ENCODE data around the gene DOK1. TPM values are rescaled to one million over a fixed set of nuclear protein-coding genes. Genes with fewer than 3 reads are reported as not detected.

The DOK1 gene
- total RNA-seq, 1 donor: 61.7 TPM

- no peak for DNase-seq (ENCODE audit: low read depth in 2 of 3, low spot score in 2 of 3)
Measured at GRCh38 chr2:74524955-74525716, 29.4 kb upstream of the DOK1 start.

- DNase-seq (ENCODE audit: low read depth in 2 of 3, low spot score in 2 of 3): peak in 1 of 3 donors; percentile 62
Measured at GRCh38 chr2:74525717-74526648, 28.5 kb upstream of the DOK1 start, which contains the start of gene DQX1. Gene DQX1 (minus strand): TSS chr2:74526231. CDS start chr2:74525729, 502 bp downstream.

DNA sequence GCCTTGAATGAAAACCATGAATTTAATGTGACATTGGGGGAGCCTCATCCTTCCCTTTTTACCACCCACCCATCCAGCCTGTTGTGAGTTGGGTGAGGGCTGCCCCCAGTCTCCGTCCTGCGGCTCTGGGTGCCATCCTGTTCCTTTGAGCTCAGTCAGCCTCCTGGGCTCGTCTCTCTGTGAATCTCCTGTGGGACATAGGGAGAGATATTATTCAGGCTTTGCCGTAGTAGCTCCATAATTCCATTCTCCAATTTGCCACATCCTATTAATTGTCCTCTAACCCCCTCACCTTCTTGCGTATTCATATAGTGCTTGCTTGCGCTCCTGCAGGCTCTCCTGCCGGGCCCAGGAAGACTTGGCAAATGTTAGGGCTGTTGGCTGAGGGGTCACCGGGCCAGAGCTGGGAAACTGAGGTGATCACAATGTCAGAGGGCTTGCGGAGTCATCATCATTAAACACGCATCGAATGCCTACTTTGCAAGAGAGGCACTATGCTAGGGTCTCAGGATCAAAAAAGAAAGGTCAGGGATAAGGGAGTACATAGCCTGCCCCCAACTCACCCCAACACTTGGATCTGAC lies 27.8 kb upstream of the DOK1 start:
- no peak for DNase-seq (ENCODE audit: low read depth in 2 of 3, low spot score in 2 of 3)

DNA sequence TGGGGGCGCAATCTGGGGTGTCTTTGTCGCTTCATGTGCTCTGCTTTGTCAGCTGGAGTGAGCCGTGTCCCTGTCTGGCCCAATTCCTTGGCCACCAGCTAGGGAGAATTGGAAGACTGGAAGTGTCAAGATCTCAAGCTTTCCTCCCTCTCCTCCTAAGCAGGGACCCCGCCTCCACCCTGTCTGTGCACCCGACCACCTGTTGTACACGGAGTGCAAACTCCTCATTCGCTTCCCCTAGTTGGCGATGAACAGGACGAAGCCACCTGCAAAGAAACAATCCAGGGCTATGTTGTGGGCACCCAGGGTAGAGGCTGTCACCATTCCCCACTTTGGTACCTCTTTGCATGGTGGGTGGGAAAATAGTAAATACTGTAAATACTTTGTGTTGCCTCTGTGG lies 26.8 kb upstream of the DOK1 start:
- no peak for DNase-seq (ENCODE audit: low read depth in 2 of 3, low spot score in 2 of 3)

GRCh38 chr2:74528600-74529356 lies 25.7 kb upstream of the DOK1 start:
- no peak for DNase-seq (ENCODE audit: low read depth in 2 of 3, low spot score in 2 of 3)

DNA sequence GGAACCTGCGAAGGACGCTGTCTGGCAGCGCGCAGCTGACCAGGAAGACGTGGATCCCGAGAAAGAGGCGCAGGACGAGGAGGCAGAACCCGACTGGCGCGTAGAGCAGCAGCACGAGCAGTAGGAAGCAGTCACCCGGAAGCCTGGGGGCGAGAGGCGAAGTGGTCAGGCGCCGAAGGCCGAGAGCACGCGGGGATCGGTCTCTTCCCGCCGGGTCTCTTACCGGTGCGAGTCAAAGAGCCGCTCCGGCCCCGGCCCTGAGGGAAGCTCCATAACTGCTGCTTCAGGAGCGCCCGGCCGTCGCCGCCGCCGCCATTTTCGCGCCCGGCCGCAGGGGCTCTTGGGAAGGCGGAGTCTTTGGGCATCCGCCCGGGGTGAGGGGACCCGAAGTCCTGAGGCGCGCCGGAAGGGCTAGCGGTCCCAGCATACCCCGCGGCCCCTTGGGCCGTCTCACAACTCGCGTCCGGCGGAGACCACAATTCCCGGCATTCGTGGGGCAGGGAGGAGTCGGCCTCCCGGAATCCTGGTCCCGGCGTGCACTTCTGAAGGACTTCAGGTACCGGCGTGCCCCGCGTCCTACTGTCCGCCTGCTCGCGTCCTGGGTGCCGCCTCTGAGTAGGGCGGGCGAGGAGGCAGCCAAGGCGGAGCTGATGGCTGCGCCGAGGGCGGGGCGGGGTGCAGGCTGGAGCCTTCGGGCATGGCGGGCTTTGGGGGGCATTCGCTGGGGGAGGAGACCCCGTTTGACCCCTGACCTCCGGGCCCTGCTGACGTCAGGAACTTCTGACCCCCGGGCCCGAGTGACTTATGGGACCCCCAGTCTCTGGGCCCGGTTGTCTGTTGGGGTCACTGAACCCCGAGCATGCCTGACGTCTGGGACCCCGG lies 24.9 kb upstream of the DOK1 start, which contains the start of the genes AUP1 and HTRA2:
Gene AUP1 (minus strand): TSS at position 350 of the 882 bp plus-strand sequence. CDS start 77 bp downstream, at position 273.
Gene HTRA2 (plus strand): TSS at position 577 of the 882 bp plus-strand sequence. CDS start 74 bp downstream, at position 651.
- DNase-seq (ENCODE audit: low read depth in 2 of 3, low spot score in 2 of 3): peak; percentile 72 to 86 (median 82)

GRCh38 chr2:74530239-74531187 lies 24.0 kb upstream of the DOK1 start:
- peak in 1 of 3 donors; percentile 63 for DNase-seq (ENCODE audit: low read depth in 2 of 3, low spot score in 2 of 3)

DNA sequence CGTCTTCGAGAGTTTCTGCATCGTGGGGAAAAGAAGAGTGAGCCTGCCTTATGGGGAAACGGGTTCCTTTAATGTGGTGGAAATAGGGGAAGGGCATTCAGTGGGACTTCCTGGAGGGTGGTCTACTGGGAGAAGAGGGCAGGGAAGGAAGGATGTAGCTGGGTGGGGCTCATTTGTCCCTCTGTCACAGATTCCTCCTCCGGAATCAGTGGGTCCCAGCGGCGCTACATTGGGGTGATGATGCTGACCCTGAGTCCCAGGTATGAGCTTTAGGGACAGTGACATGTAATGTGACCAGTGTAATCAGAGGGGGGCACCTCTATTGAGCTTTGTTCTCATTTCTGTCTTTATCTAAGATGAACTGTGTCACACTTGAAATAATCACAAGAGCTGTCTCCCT lies 22.9 kb upstream of the DOK1 start:
- no peak for DNase-seq (ENCODE audit: low read depth in 2 of 3, low spot score in 2 of 3)

GRCh38 chr2:74532222-74532621 lies 22.3 kb upstream of the DOK1 start:
- DNase-seq (ENCODE audit: low read depth in 2 of 3, low spot score in 2 of 3): peak in 1 of 3 donors; percentile 81

- DNase-seq (ENCODE audit: low read depth in 2 of 3, low spot score in 2 of 3): no peak
Measured at GRCh38 chr2:74533464-74533863, 21.1 kb upstream of the DOK1 start.

DNA sequence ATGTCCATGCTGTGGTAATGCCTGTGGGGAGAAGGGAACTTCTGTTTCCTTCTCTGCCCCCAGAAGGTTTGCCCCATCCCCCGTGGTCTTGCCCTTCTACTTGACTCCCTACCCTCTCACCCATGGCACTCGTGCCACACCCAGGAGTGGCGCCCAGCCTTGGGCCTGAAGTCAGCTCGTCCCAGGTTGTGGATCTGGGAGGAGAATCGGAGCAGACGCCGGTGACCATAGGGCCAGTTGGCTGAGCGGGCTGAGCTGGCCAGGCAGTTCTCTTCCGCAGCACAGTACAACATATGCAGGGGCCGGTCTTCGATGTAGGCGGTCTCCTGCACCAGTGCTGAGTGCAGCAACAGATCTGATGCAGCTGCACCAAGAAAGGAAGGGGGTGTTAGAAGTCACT lies 20.1 kb upstream of the DOK1 start:
- no peak for DNase-seq (ENCODE audit: low read depth in 2 of 3, low spot score in 2 of 3)

GRCh38 chr2:74535440-74535965 lies 19.0 kb upstream of the DOK1 start:
- no peak for DNase-seq (ENCODE audit: low read depth in 2 of 3, low spot score in 2 of 3)

DNA sequence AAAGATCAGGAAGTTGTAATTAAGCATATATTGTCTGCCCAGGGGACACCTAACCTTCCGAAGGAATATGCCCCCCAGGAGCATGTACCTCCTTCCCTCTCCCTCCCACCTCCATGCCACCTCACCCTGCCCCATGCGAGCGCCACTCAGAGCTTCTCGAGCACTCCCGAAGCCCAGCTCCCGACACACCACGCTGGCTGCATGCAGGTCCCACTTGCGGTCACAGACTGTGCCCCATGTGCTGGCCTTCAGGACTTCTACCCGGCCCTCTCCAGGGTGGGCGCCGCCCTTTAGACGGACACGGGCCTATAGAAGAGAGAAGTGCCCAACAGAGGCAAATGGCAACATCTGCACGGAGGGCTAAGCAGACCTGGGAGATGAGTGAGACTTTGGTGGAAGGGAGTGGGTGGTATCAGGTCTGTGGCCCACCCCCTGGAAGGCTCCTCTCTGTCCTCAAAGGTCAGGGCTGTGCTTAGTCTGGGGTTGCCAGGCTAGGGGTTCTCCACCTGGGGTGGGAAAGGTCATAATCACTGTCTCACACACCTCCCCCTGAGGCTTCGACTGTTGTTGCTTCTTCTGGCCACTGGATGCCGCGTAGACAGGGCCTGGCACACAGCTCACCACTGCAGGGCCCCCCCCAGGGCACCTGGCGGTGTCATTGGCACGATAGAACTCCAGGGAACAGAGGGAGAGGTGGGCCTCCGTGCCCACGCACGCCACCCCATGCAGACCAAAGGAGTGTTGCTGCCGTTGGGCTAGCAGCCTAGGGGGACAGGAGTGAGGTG lies 18.2 kb upstream of the DOK1 start:
- DNase-seq (ENCODE audit: low read depth in 2 of 3, low spot score in 2 of 3): no peak

DNA sequence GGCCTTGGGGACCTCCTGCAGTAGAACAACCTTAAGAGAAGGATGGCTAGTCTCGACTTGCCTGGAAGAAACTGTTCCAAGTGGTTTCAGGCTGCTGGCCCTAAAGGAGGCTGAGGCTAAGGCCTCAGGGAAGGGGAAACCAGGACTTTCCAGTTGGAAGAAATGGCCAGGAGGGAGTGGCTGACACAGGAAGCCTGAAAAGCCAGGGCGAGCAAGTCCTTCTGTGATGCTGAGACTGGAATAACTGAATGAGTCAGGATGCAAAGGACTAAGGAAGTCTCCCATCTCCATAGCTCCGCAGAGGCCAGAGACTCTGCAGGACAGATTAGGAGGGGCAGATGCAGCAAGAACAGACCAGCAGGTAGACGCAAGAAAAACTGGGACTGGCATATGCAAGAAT lies 17.4 kb upstream of the DOK1 start:
- DNase-seq (ENCODE audit: low read depth in 2 of 3, low spot score in 2 of 3): no peak

DNA sequence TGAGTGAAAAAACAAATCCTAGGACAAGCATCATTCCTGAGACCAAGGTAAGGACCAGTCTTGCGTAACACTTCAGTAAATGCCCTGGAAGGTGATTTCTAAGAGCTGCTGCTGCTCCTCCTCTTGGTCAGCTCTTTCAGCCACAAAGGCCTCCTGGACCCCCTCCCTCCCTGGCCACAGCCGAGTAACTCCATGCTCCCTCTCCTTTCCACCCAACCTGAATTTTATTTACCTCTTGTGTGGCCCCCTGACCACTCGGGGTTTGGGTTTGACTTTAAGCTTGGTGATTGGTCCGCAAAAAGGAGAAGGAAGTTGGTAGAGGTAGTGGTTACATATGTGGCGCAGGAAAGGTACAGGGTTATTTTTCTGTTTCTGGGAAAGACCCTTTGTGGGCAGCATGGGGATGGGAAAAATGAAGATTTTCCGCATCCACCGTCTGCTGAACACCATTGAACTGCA lies 15.6 kb upstream of the DOK1 start:
- DNase-seq (ENCODE audit: low read depth in 2 of 3, low spot score in 2 of 3): peak in 2 of 3 donors; percentile 57 to 70

DNA sequence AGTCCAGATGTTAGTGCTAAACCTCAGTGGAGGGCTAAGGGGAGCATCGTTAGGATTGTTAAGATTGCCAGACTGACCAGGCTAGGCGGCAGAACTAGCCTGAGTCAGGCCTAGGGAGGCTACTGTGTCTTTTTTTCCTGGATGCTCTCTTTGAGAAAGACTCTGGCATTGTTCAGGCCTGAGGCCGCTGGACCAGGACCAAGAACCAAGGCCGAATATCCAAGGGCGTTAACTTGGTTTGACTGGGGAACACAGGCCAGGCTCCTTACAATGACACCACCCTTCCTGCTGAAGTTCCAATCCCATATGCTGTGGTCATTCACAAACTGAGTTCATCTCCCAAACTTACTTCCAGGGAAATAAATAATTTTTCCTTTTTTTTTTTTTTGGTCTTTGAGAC lies 14.2 kb upstream of the DOK1 start:
- DNase-seq (ENCODE audit: low read depth in 2 of 3, low spot score in 2 of 3): no peak

- no peak for DNase-seq (ENCODE audit: low read depth in 2 of 3, low spot score in 2 of 3)
Measured at GRCh38 chr2:74542978-74543377, 11.5 kb upstream of the DOK1 start.

Measured in hematopoietic multipotent progenitor cell (in vitro differentiated cells).